Activated CD8-positive, alpha-beta memory T cell treated with anti-CD3 and anti-CD28 coated beads for 36 hours (primary cell): ENCODE results near the gene MOV10L1. TPM values are rescaled to one million over a fixed set of nuclear protein-coding genes. Genes with fewer than 3 reads are reported as not detected.

Experiments used
- CTCF ChIA-PET: fragments of 350-600 bp; sonication (Branson Sonifier 250); formaldehyde crosslinking; loops from one replicate; lab custom pipeline; 2021; ENCODE audit warnings: antibody characterized with exemption; lab: Charles Lee
- POLR2A ChIA-PET: fragments of 350-600 bp; sonication (Branson Sonifier 250); formaldehyde crosslinking; loops from one replicate; lab custom pipeline; 2021; ENCODE audit warnings: antibody characterized with exemption; lab: Charles Lee
- total RNA-seq, 2 experiments: library from RNA; stranded (reverse); gene quantifications; one replicate each; pipeline ENCODE4 v1.2.3, GENCODE V29; 2021

The MOV10L1 gene
- total RNA-seq, 2 experiments from 2014 or later = not detected

- CTCF ChIA-PET = no interaction called here
- POLR2A ChIA-PET = no interaction called here
Measured at GRCh38 chr22:50058061-50058905, 31.5 kb upstream of the MOV10L1 start, which contains the start of gene TTLL8. Gene TTLL8, minus strand, starts transcription at chr22:50058298.

- ChIA-PET POLR2A (no interaction called here), CTCF (no interaction called here)
Measured at GRCh38 chr22:50058906-50059880, 30.6 kb upstream of the MOV10L1 start.

GRCh38 chr22:50059881-50060262 is 29.9 kb upstream of the MOV10L1 start:
- ChIA-PET POLR2A (no interaction called here), CTCF (no interaction called here)

GRCh38 chr22:50060441-50061140 is 29.2 kb upstream of the MOV10L1 start:
- CTCF ChIA-PET = no interaction called here
- POLR2A ChIA-PET = no interaction called here

- POLR2A ChIA-PET = no interaction called here
Measured at GRCh38 chr22:50061141-50061823, 28.5 kb upstream of the MOV10L1 start.

GRCh38 chr22:50061824-50062355 is 27.9 kb upstream of the MOV10L1 start:
- CTCF ChIA-PET = no interaction called here
- POLR2A ChIA-PET = no interaction called here

More at GRCh38 chr22:50061141-50061823, 28.5 kb upstream of the MOV10L1 start:
- CTCF ChIA-PET = no interaction called here

- ChIA-PET CTCF (interaction anchor here (0.7 kb wide), 1 partner anchor 196 kb away, joined by 3 read pairs; no protein-coding TSS in a partner anchor), POLR2A (no interaction called here)
Measured at GRCh38 chr22:50062509-50063135, 27.2 kb upstream of the MOV10L1 start.

GRCh38 chr22:50063589-50064393 is 26.0 kb upstream of the MOV10L1 start:
- ChIA-PET CTCF (interaction anchor here (0.7 kb wide), 1 partner anchor 194 kb away, joined by 3 read pairs; no protein-coding TSS in a partner anchor), POLR2A (no interaction called here)

GRCh38 chr22:50064453-50064852 is 25.4 kb upstream of the MOV10L1 start:
- ChIA-PET POLR2A (no interaction called here), CTCF (no interaction called here)

GRCh38 chr22:50067244-50067643 is 22.6 kb upstream of the MOV10L1 start:
- POLR2A ChIA-PET = no interaction called here
- CTCF ChIA-PET = no interaction called here

GRCh38 chr22:50068096-50068495 is 21.7 kb upstream of the MOV10L1 start:
- ChIA-PET CTCF (no interaction called here), POLR2A (no interaction called here)

GRCh38 chr22:50070366-50070765 is 19.4 kb upstream of the MOV10L1 start:
- POLR2A ChIA-PET = no interaction called here
- CTCF ChIA-PET = no interaction called here

GRCh38 chr22:50071432-50072166 is 18.2 kb upstream of the MOV10L1 start:
- POLR2A ChIA-PET = no interaction called here
- CTCF ChIA-PET = no interaction called here

GRCh38 chr22:50072167-50072555 is 17.6 kb upstream of the MOV10L1 start:
- ChIA-PET POLR2A (no interaction called here), CTCF (no interaction called here)

GRCh38 chr22:50072714-50073538 is 16.9 kb upstream of the MOV10L1 start:
- ChIA-PET CTCF (no interaction called here), POLR2A (no interaction called here)

- CTCF ChIA-PET = no interaction called here
- POLR2A ChIA-PET = no interaction called here
Measured at GRCh38 chr22:50074056-50074455, 15.8 kb upstream of the MOV10L1 start.
